K562 (cell line): ENCODE results near the gene ZNF181. TPM values are rescaled to one million over a fixed set of nuclear protein-coding genes. Genes with fewer than 3 reads are reported as not detected.

Experiments used
- CCAR2 ChIP-seq: fragments of 200-400 bp; formaldehyde crosslinking; IDR thresholded peaks from 2 replicates; pipeline ENCODE4 v1.6.1; 2017; ENCODE audit warnings: mild to moderate bottlenecking, low read depth, low read length
- HDAC1 ChIP-seq, 2 experiments: fragments of 450-650 bp; IDR thresholded peaks; 2 replicates each; pipeline ENCODE4 v1.6.1; 2016 to 2017; ENCODE audit warnings: inconsistent platforms in 1 of 2, mild to moderate bottlenecking in 1 of 2, moderate library complexity in 1 of 2
- HNRNPL ChIP-seq: fragments of 200-400 bp; formaldehyde crosslinking; IDR thresholded peaks from 2 replicates; pipeline ENCODE4 v1.6.1; 2017; ENCODE audit warnings: low read depth, mild to moderate bottlenecking, low read length
- MEF2A ChIP-seq: IDR thresholded peaks from 2 replicates; pipeline ENCODE4 v1.6.1; 2011; ENCODE audit warnings: low read depth, mild to moderate bottlenecking, low read length, moderate library complexity; ENCODE audit not compliant: control insufficient read depth
- MGA ChIP-seq: fragments of 450-650 bp; IDR thresholded peaks from 2 replicates; pipeline ENCODE4 v1.6.1; 2016; ENCODE audit warnings: mild to moderate bottlenecking, moderate library complexity
- MYC ChIP-seq, 2 experiments: fragments of 250-450 bp in 1 of 2; sonication (Bioruptor Pico) in 1 of 2; IDR thresholded peaks; 2 replicates each; pipeline versions ENCODE4 v1.5.1 to v1.6.1; 2012 to 2021; ENCODE audit warnings: low read depth in 2 of 2, borderline replicate concordance in 1 of 2, improper control_type of control experiment in 1 of 2, low read length in 1 of 2, mild to moderate bottlenecking in 1 of 2, moderate library complexity in 1 of 2
- NKRF ChIP-seq: fragments of 450-650 bp; IDR thresholded peaks from 2 replicates; pipeline ENCODE4 v1.6.1; 2016; ENCODE audit warnings: borderline replicate concordance
- NR2C2 ChIP-seq, 2 experiments: fragments of 200-800 bp in 1 of 2; sonication (Bioruptor generic) in 1 of 2; sonication (generic) in 1 of 2; formaldehyde crosslinking in 1 of 2; IDR thresholded peaks; 2 replicates each; pipeline versions ENCODE4 v1.6.1 to v1.8.0; 2016 to 2022; ENCODE audit warnings: mild to moderate bottlenecking in 1 of 2, missing compliant biosample characterization in 1 of 2, missing genetic modification characterization in 1 of 2, missing genetic modification reagents in 1 of 2
- TBL1XR1 ChIP-seq, 2 experiments: IDR thresholded peaks; 2 replicates each; pipeline ENCODE4 v1.6.1; 2012; ENCODE audit warnings: improper control_type of control experiment in 2 of 2, low read length in 2 of 2, mild to moderate bottlenecking in 1 of 2
- polyA plus RNA-seq, 8 experiments: library from polyadenylated mRNA; depleted of rRNA in 4 of 8; stranded (reverse) in 5 of 8; unstranded in 3 of 8; fragments of >200 nt; fragmentation: Nextera tagmentation in 2 of 8; fragmentation: Illumina TruSeq in 1 of 8; extraction: Ambion mirVana in 2 of 8; extraction: Trizol in 1 of 8; gene quantifications; 2 replicates each; pipeline versions ENCODE4 v1.2.1 to v1.2.3, GENCODE V29; 2011 to 2014; ENCODE audit warnings: inconsistent platforms in 1 of 8, missing spikeins in 1 of 8
- total RNA-seq, 7 experiments: library from RNA; depleted of rRNA in 6 of 7; stranded (reverse); fragments of >200 nt in 6 of 7; fragmentation: Illumina TruSeq in 2 of 7; extraction: Trizol in 2 of 7; gene quantifications; 2 replicates each; pipeline versions ENCODE4 v1.2.1 to v1.2.3, GENCODE V29; 2011 to 2021; ENCODE audit warnings: low replicate concordance in 1 of 7
- TF ChIP-seq, protein P1 (sequence below): fragments of 450-650 bp; formaldehyde crosslinking; IDR thresholded peaks from 2 replicates; pipeline ENCODE4 v1.4.0; 2020; ENCODE audit warnings: mild to moderate bottlenecking, moderate library complexity

Gene ZNF181
- total and polyA plus RNA-seq, 9 of the 15 experiments (the other 6 are each of a cell fraction or from before 2014, with no cell fraction given) = 4.3 to 20.3 (median 12.1) TPM

GRCh38 chr19:34733746-34734536, at the start of gene ZNF181 (continued):
- TF ChIP-seq NKRF (peak; percentile 78; the same call in 1 of the 2 replicates), MYC (IDR thresholded peaks at IDR 0.05; ENCODE audit: low read depth, low read length) (peak; percentile 87), MYC (CRISPR knock-in tag; IDR thresholded peaks at IDR 0.05; ENCODE audit: borderline replicate concordance, low read depth) (peak; percentile 30; the same call in 1 of the 2 replicates), MEF2A (no peak), NR2C2 (CRISPR knock-in tag; IDR thresholded peaks at IDR 0.05) (peak; percentile 79), NR2C2 (tag; IDR thresholded peaks at IDR 0.05) (peak; percentile 98), HDAC1 (IDR thresholded peaks at IDR 0.05) (peak in 1 of 2 experiments; percentile 89; a peak in 2 of 4 replicates), CCAR2 (no peak), HNRNPL (no peak), TBL1XR1 (IDR thresholded peaks at IDR 0.05; ENCODE audit: low read length in 2 of 2) (no peak), MGA (peak; percentile 62)
- TF ChIP-seq, protein P1, sequence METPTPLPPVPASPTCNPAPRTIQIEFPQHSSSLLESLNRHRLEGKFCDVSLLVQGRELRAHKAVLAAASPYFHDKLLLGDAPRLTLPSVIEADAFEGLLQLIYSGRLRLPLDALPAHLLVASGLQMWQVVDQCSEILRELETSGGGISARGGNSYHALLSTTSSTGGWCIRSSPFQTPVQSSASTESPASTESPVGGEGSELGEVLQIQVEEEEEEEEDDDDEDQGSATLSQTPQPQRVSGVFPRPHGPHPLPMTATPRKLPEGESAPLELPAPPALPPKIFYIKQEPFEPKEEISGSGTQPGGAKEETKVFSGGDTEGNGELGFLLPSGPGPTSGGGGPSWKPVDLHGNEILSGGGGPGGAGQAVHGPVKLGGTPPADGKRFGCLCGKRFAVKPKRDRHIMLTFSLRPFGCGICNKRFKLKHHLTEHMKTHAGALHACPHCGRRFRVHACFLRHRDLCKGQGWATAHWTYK = peak; percentile 51; the same call in 1 of the 2 replicates
